T-helper 2 cell treated with Interferon-gamma antibody and Interleukin-4, amounts not matched to agents 100 ng/mL and 5 ng/mL, for 36 hours (primary cell): Measurements from ENCODE around the gene LY6G5C. TPM values are rescaled to one million over a fixed set of nuclear protein-coding genes. Genes with fewer than 3 reads are reported as not detected.

Experiments
- intact Hi-C: fragments of 100-400 bp; cut with micrococcal nuclease; formaldehyde crosslinking; loops from one replicate; pipeline ENCODE4 v1.15.1; 2023
- total RNA-seq: library from RNA; stranded (reverse); gene quantifications from 2 replicates; pipeline ENCODE4 v1.2.3, GENCODE V29; 2022

Gene LY6G5C
- total RNA-seq, 1 donor from 2014 or later = 4.2 TPM

- intact Hi-C loops = loop anchor here (2.0 to 10.0 kb wide), 2 partner anchors 117 to 511 kb away; partner anchors contain the start of genes AGPAT1, ATP6V1G2, NFKBIL1 and RNF5
Observed at GRCh38 chr6:31663961-31664789, 16.7 kb downstream of the LY6G5C start.

GRCh38 chr6:31663126-31663960 lies 17.5 kb downstream of the LY6G5C start:
- intact Hi-C loops = loop anchor here (10.0 kb wide), 1 partner anchor 511 kb away; the partner anchor contains the start of genes AGPAT1 and RNF5

GRCh38 chr6:31662124-31662723 lies 18.6 kb downstream of the LY6G5C start:
- intact Hi-C loops = loop anchor here (10.0 kb wide), 1 partner anchor 513 kb away; the partner anchor contains the start of genes AGPAT1 and RNF5

GRCh38 chr6:31661262-31662123 lies 19.4 kb downstream of the LY6G5C start:
- intact Hi-C loops = loop anchor here (10.0 kb wide), 1 partner anchor 513 kb away; the partner anchor contains the start of genes AGPAT1 and RNF5

GRCh38 chr6:31660381-31661261 lies 20.2 kb downstream of the LY6G5C start, which contains the start of gene C6orf47:
TSS of gene C6orf47 (minus strand) at chr6:31660778. CDS start at chr6:31659947, 831 bp downstream.
- intact Hi-C loops = loop anchor here (1.0 to 10.0 kb wide), 2 partner anchors 8 to 514 kb away; partner anchors contain the start of genes AGPAT1, BAG6 and RNF5

- intact Hi-C loops = loop anchor here (1.0 to 10.0 kb wide), 2 partner anchors 8 to 515 kb away; partner anchors contain the start of genes AGPAT1, BAG6 and RNF5
Observed at GRCh38 chr6:31659649-31660380, 21.1 kb downstream of the LY6G5C start.

- intact Hi-C loops = no loop called here
Observed at GRCh38 chr6:31658983-31659648, 21.8 kb downstream of the LY6G5C start.

GRCh38 chr6:31658158-31658688 lies 22.6 kb downstream of the LY6G5C start:
- intact Hi-C loops = no loop called here

GRCh38 chr6:31657406-31658157 lies 23.3 kb downstream of the LY6G5C start:
- intact Hi-C loops = no loop called here

- intact Hi-C loops = no loop called here
Observed at GRCh38 chr6:31655349-31656237, 25.3 kb downstream of the LY6G5C start, which contains the start of gene APOM. TSS of gene APOM (plus strand) at chr6:31655894. CDS start at chr6:31655967, 73 bp downstream.

GRCh38 chr6:31654574-31655348 lies 26.1 kb downstream of the LY6G5C start:
- intact Hi-C loops = loop anchor here (5.0 kb wide), 1 partner anchor 83 kb away; the partner anchor contains the start of gene CLIC1

- intact Hi-C loops = loop anchor here (1.0 to 5.0 kb wide), 8 partner anchors 7 to 182 kb away; partner anchors contain the start of genes C6orf47, CLIC1, DDX39B and HSPA1B
Observed at GRCh38 chr6:31652925-31653724, 27.7 kb downstream of the LY6G5C start.

- intact Hi-C loops = loop anchor here (1.0 to 5.0 kb wide), 8 partner anchors 9 to 183 kb away; partner anchors contain the start of genes C6orf47, CLIC1, DDX39B and HSPA1B
Observed at GRCh38 chr6:31651602-31652191, 29.2 kb downstream of the LY6G5C start.
